ENCODE results near the gene NFAM1.

Gene NFAM1

DNA sequence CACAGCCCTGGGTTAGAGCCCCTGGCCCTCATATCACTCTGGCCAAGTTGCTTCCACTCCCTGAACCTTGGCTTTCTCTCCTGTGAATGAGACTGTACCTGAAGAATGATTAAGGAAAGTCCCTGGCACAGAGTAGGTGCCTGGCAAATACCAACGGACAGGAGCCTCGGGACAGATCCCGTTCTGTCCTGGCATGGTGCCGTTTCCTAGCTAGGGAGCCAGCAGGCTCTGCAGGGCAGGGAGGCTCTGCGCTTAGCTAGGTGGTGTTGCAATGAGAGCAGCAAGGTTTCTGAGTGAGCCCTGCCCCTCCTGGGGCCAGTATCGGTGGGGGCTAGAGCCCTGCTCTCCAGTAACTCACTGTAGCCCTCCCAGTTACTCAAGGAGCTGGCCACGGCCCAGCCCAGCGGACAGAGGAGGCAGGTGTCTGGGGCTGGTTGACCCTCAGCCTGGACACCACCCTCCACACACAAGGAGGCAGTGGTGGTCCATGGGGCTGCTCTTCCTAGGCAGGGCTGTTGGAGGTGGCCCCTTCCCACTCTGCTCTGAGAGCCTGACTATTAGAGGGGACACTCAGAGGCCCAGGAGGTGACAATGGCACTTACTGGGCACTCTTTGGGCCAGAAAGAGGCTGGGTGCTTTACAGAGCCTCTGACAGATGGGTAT lies 74.4 kb downstream of the NFAM1 start:
- DNase-seq, result no peak

GRCh38 chr22:42357221-42357620 lies 75.0 kb downstream of the NFAM1 start:
- no peak for DNase-seq

DNA sequence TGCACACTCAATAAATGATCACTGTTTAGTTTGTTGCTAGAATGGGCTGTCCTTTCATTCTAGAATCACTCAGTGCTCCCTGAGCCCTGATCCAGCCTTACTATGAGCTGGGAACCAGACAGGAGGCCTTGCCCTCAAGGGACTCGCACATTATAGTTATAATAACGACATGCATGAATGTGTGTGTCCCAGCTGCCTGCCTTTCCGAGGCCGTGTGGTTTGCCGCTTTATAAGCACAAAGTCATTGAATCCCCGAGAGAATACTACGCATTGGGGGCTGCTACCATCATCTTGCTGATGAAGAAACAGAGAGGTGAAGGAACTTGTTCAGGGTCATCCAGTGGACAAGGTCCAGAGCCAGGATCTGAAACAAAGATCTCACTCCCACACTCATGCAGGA lies 75.7 kb downstream of the NFAM1 start:
- DNase-seq, result no peak

DNA sequence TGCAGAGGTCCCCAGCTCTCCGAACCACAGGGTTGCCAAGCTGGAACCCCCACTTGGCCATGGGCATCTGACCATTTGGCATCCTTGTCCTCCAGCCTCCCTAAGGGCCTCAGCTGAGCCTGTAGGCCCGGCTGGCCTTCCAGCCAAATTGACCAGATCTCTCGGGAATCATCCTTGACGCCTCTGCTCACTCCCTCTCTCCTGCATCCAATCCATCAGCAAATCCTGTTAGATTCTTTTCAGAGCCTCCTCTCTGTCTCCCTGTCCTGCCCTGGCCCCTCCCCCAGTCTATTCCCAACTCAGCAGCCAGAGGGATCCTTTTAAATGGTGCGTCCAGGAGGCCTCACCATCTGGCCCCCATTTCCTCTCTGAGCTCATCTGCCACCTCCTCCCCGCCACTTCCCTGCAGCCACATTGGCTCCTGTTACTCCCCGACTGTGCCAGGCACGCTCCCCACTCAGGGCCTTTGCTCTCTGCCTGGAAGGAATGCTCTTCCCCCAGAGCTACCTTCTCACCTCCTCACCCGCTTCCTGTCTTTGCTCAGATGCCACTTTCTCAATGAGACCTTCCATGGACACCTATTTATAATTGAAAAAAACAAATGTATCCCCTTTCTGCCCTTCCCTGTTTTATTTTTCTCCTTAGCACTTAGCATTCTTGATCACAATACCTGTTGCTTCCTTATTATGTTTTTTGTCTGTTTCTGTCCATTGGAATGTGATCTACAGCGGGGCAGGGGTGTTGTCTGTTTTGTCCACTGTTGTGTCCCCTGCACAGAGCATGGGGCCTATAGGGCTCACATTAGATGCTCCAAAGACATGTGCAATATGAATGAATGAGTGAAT lies 78.1 kb downstream of the NFAM1 start:
- no peak for DNase-seq

- no peak for DNase-seq
Measured at GRCh38 chr22:42350373-42350772, 81.8 kb downstream of the NFAM1 start.

- no peak for DNase-seq
Measured at GRCh38 chr22:42347281-42347824, 84.8 kb downstream of the NFAM1 start.

GRCh38 chr22:42346722-42347121 lies 85.5 kb downstream of the NFAM1 start:
- no peak for DNase-seq

DNA sequence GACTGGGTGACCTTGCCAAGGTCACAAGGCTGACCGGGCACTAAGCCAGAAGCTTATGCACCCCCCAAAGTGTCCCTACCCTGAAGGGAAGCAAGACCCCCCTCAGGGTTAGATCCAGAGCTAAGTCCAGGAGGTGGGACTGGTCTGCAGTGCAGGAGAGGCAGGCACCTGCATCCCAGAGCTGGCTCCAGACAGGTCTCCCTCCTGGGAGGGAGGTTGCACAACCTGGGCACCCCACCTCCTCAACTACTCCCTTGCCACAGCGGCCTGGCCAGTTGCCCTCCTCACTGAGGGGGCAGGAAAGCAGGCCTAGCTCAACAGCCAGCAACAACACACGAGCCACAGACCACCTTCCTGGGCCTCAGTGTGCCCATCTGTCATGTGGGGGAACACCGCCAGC lies 86.7 kb downstream of the NFAM1 start:
- DNase-seq, result no peak

GRCh38 chr22:42344361-42344905 lies 87.8 kb downstream of the NFAM1 start:
- no peak for DNase-seq

- no peak for DNase-seq
Measured at GRCh38 chr22:42343531-42344081, 88.6 kb downstream of the NFAM1 start.

DNA sequence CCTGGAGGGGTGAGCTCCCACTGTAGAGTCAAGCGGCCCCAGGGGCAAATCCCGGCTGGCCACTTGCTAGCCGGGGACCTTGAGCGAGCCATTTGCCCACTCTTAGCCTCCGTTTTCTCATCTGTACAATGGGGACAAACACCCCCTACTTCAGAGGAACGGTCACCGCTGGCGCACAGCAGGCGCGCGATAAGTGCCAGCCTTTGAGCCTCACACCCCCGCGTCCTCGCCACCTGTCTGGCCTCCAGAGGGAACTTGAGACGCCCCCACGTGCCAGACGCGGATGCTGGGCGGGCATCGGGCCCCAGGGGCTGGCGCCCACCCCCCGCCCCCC lies 89.1 kb downstream of the NFAM1 start:
- DNase-seq, result peak; percentile 23

DNA sequence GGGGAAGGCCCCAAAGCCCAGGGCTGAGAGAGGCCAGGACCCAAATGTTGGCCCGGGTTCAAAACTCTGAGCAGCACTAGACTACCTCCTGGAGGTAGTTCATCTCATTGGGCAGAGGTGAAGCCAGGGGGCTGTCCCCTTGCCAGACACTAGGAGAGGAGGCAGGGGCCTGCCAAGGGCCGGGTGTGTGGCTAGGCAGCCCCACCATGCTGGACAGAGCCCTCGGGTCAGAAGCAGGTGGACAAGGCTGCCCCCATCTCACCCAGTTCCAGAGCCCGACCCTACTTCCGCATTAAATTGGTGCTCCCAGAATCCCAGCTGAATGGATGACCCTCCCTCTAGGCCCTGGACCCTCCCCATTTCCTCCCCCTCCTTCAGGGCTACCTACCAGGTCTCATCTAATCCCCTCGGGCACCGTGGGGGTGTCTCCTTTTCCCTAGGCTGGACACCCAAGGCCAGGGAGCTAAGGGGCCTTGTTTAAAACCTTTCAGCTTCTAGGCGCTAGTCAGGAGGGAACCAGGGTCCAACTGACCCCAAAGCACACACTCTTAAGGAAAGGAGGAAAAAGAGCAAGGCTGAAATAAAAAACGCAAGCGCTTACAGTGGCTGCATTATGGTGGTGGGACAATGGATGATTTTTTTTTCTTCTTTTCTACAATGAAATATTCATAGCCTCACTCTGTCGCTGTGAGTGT lies 89.6 kb downstream of the NFAM1 start:
- no peak for DNase-seq

GRCh38 chr22:42341779-42342178 lies 90.4 kb downstream of the NFAM1 start:
- DNase-seq, result no peak

GRCh38 chr22:42340829-42341383 lies 91.3 kb downstream of the NFAM1 start:
- DNase-seq, result no peak

DNA sequence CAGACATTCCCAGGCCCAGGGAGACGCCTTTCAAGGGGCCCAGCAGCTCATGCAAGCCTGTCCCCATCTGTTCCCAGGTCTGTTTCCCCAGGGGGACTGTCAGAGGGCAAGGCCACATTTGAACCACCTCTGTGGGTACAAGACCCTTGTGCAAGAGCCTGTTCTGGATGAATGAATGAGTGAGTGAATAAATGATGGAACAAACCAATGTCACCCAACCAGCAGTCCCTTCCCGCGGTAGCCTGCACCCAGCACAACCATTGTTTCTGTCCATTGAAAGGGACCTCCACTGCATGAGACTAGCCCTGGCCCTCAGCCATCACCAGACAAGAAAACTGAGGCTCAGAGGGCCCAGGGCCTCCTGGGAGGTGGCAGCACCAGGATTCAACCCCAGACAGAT lies 92.1 kb downstream of the NFAM1 start:
- no peak for DNase-seq

- no peak for DNase-seq
Measured at GRCh38 chr22:42338479-42338878, 93.7 kb downstream of the NFAM1 start.

- no peak for DNase-seq
Measured at GRCh38 chr22:42337356-42337755, 94.8 kb downstream of the NFAM1 start.

GRCh38 chr22:42336527-42337227 lies 95.5 kb downstream of the NFAM1 start:
- no peak for DNase-seq

DNA sequence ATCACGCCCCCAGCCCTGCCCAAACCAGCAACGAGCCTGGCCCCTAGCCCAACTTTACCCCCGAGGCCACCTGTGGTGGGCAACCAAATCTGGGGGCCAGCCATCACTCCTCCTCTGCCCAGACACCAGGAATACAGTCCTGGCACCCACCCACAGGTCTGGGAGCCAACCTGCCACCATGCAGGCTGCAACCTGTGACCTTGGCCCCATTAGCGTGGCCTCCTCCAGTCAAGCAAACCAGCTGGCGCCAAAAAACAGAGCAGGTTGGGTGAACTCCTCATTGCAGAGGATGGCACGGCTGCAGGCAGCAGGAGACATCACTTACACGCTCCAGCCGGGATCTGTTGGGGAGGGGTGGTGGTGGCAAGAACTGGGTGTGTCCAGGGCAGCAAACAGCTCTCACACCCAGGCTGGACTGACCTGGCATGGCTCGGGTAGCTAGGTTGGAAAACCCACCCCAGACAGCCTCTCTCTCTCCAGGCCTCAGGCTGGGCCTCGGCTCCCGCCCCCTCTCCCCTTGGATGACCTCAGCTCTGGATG lies 96.3 kb downstream of the NFAM1 start:
- no peak for DNase-seq

DNA sequence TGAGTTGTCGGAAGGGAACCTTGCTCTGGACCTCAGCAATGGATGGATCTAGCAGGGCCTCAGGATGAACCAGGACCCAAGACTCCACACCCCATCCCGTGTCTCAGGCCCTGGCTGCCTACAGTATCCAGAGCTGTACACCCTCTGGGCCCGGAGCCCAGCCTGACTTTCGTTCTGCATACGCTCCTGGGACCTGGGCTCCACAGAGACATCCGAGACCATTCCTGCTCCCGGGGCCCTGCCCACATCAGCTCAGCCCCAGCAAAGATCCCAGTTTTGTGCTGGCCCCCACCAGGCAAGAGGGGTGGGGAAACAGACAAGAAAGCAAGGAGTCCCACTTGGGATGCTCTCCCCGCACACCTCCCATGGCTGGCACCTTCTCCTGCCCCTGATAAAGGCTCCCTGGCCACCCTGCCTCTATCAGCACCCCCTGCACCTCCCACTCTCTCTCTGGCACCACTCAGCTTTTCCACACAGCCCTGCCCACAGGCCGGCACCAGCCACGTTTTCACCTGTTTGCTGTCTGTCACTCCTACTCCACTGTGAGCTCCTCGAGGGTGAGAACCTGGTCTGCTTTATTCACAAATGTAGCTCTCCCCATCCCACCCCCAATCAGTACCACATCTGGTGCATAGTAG lies 97.2 kb downstream of the NFAM1 start:
- DNase-seq, result no peak

- DNase-seq, result no peak
Measured at GRCh38 chr22:42333544-42333943, 98.7 kb downstream of the NFAM1 start.
